ENCODE measurements around the gene NFE2L1. TPM values are rescaled to one million over a fixed set of nuclear protein-coding genes. Genes with fewer than 3 reads are reported as not detected.

The NFE2L1 gene
- total RNA-seq, 4 donors from 2014 or later: 164 to 281 (median 264) TPM

- intact Hi-C loops (cut with DNase I): no loop called here
- Histone ChIP-seq H3K4me3 (no peak overlapping the region), H3K27me3 (peaks cover 0 to 34% (median 0%) of the 10 kb centered on the region in 4 donors), H3K4me1 (peaks cover 5 to 22% (median 19%) of the 10 kb centered on the region in 4 donors), H3K36me3 (no peaks in the 10 kb centered on the region), H3K27ac (replicated peaks in 1 of 4) (peak overlapping the region; percentile 29 to 61 (median 40)), H3K9me3 (no peaks in the 10 kb centered on the region)
- no peak for DNase-seq (ENCODE audit: extremely low spot score)
- WGBS: 50% methylated on average over 4 of the region's 4 CpGs
- TF ChIP-seq POLR2AphosphoS5 (IDR thresholded peaks at IDR 0.05): no peak
- no peak for TF ChIP-seq EP300 (IDR thresholded peaks at IDR 0.05)
- no peak for TF ChIP-seq POLR2A (IDR thresholded peaks at IDR 0.05; ENCODE audit: low read depth)
- TF ChIP-seq, protein P1, sequence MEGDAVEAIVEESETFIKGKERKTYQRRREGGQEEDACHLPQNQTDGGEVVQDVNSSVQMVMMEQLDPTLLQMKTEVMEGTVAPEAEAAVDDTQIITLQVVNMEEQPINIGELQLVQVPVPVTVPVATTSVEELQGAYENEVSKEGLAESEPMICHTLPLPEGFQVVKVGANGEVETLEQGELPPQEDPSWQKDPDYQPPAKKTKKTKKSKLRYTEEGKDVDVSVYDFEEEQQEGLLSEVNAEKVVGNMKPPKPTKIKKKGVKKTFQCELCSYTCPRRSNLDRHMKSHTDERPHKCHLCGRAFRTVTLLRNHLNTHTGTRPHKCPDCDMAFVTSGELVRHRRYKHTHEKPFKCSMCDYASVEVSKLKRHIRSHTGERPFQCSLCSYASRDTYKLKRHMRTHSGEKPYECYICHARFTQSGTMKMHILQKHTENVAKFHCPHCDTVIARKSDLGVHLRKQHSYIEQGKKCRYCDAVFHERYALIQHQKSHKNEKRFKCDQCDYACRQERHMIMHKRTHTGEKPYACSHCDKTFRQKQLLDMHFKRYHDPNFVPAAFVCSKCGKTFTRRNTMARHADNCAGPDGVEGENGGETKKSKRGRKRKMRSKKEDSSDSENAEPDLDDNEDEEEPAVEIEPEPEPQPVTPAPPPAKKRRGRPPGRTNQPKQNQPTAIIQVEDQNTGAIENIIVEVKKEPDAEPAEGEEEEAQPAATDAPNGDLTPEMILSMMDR (IDR thresholded peaks at IDR 0.05): no peak
Measured at GRCh38 chr17:48002266-48002915, 45.8 kb upstream of the NFE2L1 start.

- Histone ChIP-seq H3K4me1 (peaks cover 5 to 22% (median 19%) of the 10 kb centered on the region in 4 donors), H3K27me3 (peaks cover 0 to 34% (median 0%) of the 10 kb centered on the region in 4 donors), H3K9me3 (no peaks in the 10 kb centered on the region), H3K27ac (replicated peaks in 1 of 4) (peak overlapping the region in 3 of 4 donors; percentile 29 to 61 (median 32)), H3K4me3 (no peak overlapping the region), H3K36me3 (no peaks in the 10 kb centered on the region)
- WGBS: 55% methylated on average over 7 of the region's 7 CpGs
- intact Hi-C loops (cut with DNase I): no loop called here
- no peak for DNase-seq (ENCODE audit: extremely low spot score)
- no peak for TF ChIP-seq POLR2A (IDR thresholded peaks at IDR 0.05; ENCODE audit: low read depth)
Measured at GRCh38 chr17:48002916-48003416, 45.2 kb upstream of the NFE2L1 start.

- no peak overlapping the region for H3K27ac ChIP-seq (replicated peaks in 1 of 4)
- no peaks in the 10 kb centered on the region for H3K36me3 ChIP-seq
- no peak overlapping the region for H3K4me3 ChIP-seq
- H3K9me3 ChIP-seq: no peaks in the 10 kb centered on the region
- peaks cover 0 to 30% (median 0%) of the 10 kb centered on the region in 4 donors for H3K27me3 ChIP-seq
- H3K4me1 ChIP-seq: peaks cover 5 to 22% (median 19%) of the 10 kb centered on the region in 4 donors
- TF ChIP-seq EP300 (IDR thresholded peaks at IDR 0.05): no peak
- TF ChIP-seq, protein P1 (IDR thresholded peaks at IDR 0.05): no peak
- no peak for TF ChIP-seq POLR2AphosphoS5 (IDR thresholded peaks at IDR 0.05)
- TF ChIP-seq POLR2A (IDR thresholded peaks at IDR 0.05; ENCODE audit: low read depth): no peak
- WGBS: 70% methylated on average over 12 of the region's 17 CpGs
- intact Hi-C loops (cut with DNase I): no loop called here
- DNase-seq (ENCODE audit: extremely low spot score): no peak
Measured at GRCh38 chr17:48003417-48004151, 44.6 kb upstream of the NFE2L1 start.

DNA sequence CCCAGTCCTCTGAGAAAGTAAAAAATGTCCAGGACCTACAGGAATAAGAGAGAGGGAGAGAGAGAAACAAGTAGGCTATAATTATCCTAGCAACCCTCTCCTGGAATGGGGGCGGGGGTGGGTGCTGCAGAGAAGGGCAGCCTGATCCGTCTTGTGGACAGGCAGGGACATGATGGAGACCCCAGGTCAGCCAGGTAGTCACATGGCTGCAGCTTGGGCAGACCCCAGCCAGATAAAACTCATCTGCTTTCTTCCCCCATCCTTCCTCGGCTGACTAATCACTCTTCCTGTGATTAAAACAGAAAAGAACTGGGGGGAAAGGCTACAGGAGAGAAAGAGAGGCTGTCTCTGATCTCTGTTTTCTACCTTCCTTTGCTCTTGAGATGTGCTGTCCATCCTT lies 43.2 kb upstream of the NFE2L1 start:
- intact Hi-C loops (cut with DNase I): no loop called here
- no peaks in the 10 kb centered on the region for H3K9me3 ChIP-seq
- H3K27ac ChIP-seq (replicated peaks in 1 of 4): no peak overlapping the region
- TF ChIP-seq EP300 (IDR thresholded peaks at IDR 0.05): no peak
- no peak overlapping the region for H3K4me3 ChIP-seq
- peaks cover 0 to 43% (median 5%) of the 10 kb centered on the region in 4 donors for H3K27me3 ChIP-seq
- H3K4me1 ChIP-seq: peaks cover 5 to 22% (median 19%) of the 10 kb centered on the region in 4 donors
- DNase-seq (ENCODE audit: extremely low spot score): no peak
- 40% methylated on average over 3 of the region's 3 CpGs for WGBS
- H3K36me3 ChIP-seq: no peaks in the 10 kb centered on the region

- no peak for DNase-seq (ENCODE audit: extremely low spot score)
- TF ChIP-seq, protein P1 (IDR thresholded peaks at IDR 0.05): no peak
- no peak for TF ChIP-seq POLR2AphosphoS5 (IDR thresholded peaks at IDR 0.05)
- no peak for TF ChIP-seq EP300 (IDR thresholded peaks at IDR 0.05)
- TF ChIP-seq POLR2A (IDR thresholded peaks at IDR 0.05; ENCODE audit: low read depth): no peak
- H3K36me3 ChIP-seq: no peaks in the 10 kb centered on the region
- intact Hi-C loops (cut with DNase I): no loop called here
- peaks cover 12 to 25% (median 22%) of the 10 kb centered on the region in 4 donors for H3K4me1 ChIP-seq
- H3K27ac ChIP-seq (replicated peaks in 1 of 4): no peak overlapping the region
- WGBS: 90% methylated on average over 12 of the region's 12 CpGs
- H3K27me3 ChIP-seq: peaks cover 0 to 62% (median 16%) of the 10 kb centered on the region in 4 donors
- H3K9me3 ChIP-seq: no peaks in the 10 kb centered on the region
- no peak overlapping the region for H3K4me3 ChIP-seq
Measured at GRCh38 chr17:48006936-48007709, 41.0 kb upstream of the NFE2L1 start.
